Stimulated activated CD4-positive, alpha-beta T cell treated with anti-CD3 and anti-CD28 coated beads, Interleukin-1b, Interleukin-23, amount 100 ng/mL, for 24 hours (primary cell): ENCODE results near the gene ILDR1.

Experiments
- DNase-seq, 4 experiments: peaks; one replicate each; pipeline ENCODE4 v3.0.0-alpha.2; 2020; ENCODE audit warnings: low read depth in 4 of 4, low spot score in 1 of 4

The ILDR1 gene

DNA sequence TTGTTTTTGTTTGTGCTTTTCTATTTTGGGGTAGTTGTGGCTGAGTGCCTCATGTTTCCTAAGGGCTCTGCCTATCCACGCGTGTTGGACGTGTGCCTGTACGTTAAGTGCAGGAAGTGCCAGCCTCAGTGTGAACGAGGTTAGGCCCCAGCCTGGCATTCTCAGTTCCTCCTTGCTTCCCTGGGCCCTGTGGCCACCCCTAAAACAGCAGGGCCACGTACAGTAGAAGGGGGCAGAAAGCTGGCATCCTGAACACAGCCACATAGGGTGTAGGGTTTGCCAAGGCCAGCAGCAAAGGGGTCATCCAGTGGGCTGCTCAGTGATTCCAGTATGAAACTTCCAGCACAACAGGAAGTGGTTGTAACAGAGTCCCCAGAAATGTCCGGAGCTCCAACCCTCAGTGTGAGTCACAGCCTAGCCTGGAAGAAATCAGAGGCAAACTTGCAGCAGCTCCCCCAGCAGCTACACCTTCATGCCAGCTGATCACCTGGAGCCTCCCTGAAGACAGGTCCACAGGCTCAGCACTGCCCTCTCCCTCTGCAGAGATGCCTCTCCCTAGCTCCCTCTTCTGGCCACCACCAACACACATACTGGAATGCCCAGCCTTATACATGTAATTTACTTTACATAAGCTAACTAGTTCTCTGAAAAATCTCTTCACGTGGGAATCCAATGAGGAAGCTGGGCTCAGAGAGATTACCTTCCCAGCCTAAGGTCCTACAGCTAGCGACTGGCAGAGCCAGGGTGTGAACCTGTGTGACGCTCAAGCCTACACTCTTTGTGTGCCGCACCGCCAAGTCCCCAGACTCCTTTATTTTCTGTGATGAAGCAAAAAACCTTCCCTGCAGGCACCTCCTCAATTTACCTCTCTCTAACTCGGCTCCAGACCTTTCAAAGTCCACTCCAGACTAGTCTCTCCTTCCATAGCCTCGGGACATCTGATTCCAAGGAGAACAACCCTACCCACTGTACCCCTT lies 26.6 kb downstream of the ILDR1 start:
- DNase-seq, result no peak

DNA sequence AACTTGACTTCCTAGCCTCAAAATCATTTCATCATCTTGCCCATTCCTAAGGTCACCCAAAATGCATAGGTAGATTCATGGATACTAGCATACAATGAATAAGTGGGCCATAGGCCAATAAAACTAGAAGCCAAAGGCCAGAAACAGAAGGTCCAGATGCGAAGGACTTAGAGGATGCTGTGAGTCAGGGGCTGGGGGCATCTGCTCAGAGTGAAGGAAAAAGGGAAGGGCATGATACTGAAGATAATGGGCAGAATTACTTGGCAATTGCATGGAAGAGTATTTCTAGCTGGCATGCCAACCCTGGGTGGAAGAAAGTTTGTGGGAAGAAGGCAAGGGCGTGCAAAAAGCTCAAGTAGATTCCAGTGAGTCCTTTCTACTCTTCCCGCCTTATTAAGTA lies 27.5 kb downstream of the ILDR1 start:
- no peak for DNase-seq

DNA sequence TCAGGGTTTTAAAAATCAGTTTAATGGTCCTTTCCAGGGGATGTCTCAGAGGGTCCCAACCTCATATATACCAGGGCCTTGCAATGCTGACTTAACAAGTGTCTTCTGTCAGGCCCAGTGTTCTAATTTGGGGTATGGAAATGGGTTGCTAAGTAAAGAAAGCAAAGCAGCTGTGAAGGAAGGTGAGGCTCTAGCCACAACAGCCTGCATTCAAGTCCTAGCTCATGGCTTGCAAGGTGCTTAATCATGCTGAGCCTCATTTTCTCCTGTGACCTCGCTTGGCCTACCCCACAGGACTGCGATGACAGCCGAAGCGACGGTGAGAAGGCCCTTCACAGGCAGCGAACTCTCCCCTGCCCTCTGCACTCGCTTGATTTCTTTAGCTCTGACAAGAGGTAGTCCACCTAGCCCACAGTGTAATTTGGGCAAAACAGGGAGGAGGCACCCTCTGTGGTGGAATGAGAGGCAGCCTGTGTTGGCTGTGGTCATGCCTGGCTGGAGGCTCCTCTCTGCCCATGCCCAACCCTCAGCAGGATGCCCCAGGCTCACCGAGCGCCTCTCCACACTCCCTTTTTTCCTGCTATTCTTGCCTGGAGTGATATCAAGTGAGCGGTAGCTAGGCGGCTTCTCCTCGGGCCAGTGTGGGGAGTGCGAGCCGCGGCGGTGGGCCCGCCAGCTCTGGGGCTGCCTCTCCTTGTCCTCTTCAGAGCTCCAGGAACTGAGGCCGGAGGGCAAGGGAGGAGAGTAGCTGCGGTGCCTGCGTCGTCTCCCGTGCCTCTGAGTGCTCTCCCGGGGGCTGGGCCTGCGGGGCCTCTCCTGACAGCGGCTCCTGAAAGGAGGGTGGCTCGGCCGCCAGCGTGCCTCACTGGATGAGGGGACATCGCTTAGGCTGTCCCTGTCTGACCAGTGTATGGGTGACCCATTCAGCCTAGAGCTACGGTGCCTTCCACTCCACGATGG lies 29.2 kb downstream of the ILDR1 start:
- DNase-seq, result no peak

DNA sequence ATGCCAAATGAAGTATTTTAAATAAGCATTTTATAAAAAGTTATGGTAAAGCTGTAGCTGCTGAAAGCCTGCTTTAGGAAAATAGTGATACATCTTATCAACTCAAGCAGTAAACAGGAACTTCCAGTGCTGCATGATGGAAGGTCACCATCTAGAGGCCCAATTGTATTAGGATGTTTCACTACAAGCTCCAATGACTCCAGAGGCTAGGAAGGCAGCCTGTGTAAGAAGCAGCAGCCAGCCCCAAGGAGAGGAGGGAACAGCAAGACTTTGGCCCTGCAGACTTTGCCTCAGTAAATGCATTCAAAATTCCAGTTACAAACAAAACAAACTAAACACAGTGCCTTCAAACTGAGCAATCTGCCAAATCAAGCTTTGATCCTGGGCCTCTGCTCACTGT lies 32.1 kb downstream of the ILDR1 start:
- no peak for DNase-seq

DNA sequence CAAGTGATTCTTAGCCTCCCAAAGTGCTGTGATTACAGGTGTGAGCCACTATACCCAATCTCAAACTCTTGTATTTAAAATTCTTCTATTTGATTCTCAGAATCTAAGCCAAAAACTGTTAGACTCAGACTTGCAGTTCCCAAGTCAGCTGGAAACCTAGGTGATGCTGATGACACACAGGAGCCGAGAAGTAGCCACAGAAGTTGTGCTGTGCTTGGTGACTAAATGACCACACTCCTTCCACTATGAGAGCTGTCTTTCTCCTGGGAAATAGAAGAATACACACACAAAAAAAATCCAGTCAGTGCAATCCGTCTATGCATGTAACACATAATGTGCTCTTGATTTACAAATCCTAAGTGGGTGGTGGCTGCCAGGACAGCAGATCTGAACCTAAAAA lies 33.9 kb downstream of the ILDR1 start:
- DNase-seq, result no peak

DNA sequence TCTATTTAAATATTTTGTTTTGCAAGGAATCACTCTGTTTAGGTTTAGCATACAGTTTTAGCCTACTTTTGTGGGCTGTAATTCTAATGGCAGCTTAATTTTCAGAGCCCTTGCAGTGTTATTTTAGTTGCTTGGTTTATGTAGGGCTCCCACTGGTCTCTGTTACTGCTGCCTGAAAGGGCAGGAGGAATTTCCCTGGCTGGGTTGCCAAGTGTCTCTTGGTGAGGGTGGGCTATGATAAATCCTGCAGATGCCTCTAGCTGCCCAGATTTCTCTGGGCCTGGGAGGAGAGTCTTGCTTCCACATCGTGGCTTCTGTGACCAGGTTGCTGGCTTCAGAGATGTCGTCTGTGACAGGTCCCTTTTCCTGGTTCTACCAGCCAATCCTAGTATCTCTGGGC lies 36.2 kb downstream of the ILDR1 start:
- DNase-seq, result no peak

DNA sequence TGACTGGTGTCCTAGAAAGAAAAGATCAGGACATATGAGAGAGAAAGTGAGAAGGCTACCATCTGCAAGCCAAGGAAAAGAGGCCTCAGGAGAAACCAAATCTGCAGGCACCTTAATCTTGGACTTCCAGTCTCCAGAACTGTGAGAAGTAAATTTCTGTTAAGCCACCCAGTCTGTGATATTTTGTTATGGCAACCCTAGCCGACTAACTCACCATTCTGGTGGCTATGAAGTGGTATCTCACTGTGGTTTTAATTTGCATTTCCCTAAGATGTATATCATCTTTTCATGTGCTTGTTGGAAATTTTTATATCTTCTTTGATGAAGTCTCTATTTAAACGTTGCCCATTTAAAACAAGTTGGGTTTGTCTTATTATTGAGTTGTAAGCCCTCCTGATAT lies 40.6 kb downstream of the ILDR1 start:
- no peak for DNase-seq

DNA sequence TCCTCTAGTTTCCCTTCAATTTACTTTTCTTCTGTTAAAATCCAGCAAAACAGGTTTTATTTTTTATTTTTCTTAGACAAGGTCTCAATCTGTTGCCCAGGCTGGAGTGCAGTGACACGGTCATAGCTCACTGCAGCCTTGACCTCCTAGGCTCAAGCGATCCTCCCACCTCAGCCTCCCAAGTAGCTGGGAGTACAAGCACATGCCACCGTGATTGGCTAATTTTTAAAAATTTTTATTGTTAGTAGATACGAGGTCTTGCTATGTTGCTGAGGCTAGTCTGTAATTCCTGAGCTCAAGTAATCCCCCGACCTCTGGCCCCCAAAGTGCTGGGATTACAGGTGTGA lies 41.6 kb downstream of the ILDR1 start:
- no peak for DNase-seq

DNA sequence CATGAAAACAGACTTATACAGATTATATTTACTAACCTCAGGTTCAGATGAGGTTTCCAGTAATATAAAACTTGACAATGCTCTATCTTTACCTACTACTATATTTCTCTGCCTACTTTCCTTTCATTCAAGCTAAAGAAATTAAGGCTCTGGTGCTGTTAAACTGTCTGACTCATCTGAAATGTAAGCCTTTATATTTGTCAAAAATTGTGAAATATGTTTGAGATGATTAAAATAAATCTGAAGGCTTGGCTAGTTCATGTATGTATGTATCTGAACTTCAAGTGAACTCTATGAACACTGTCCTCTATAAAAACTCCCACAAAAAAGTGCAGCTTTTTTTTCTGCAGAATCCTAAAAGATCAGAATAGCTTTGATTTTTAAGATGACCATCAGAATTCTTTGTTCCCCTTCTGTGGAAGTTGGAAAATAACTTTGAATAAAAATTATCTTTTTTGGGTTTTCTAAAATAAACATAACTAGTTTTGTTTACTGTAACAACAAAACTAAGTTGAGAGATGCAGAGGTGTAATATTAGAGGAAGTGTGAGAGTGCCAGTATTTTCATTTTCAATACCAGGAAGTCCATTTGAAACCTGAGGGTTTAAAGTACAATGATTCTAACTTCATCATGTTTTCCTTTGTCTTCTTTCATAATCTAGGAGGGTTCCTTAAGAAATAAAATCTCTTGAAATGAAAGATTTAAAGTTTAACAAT lies 42.2 kb downstream of the ILDR1 start:
- no peak for DNase-seq

DNA sequence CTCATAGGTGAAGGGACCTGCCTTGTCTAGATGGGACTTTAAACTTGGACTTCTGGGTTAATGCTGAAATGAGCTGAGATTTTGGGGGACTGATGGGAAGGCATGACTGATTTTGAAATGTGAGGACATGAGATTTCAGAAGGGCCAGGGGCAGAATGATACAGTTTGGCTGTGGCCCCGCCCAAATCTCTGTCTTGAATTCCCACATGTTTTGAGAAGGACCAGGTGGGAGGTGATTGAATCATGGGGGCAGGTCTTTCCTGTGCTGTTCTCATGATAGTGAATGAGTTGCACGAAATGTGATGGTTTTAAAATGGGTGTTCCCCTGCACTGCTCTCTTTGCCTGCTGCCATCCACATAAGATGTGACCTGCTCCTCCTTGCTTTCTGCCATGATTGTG lies 42.8 kb downstream of the ILDR1 start:
- no peak for DNase-seq

DNA sequence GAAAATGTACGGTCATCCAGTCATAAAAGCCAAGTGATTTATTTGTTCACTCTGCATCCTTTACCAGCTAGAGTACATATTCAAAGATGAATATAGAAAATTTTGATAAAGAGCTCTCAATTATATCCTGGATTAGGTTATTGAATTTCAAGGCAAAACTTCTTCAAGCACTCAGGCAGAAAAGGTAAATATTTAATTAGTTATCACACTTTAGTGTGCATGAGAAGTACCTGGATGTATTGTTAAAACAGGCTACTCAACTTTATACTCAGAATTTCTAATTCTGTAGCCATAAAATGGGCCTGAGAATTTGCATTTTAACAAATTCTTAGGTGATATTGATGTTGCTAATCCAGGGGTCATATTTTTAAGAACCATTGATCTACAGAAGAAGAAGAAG lies 45.3 kb downstream of the ILDR1 start:
- DNase-seq, result no peak

DNA sequence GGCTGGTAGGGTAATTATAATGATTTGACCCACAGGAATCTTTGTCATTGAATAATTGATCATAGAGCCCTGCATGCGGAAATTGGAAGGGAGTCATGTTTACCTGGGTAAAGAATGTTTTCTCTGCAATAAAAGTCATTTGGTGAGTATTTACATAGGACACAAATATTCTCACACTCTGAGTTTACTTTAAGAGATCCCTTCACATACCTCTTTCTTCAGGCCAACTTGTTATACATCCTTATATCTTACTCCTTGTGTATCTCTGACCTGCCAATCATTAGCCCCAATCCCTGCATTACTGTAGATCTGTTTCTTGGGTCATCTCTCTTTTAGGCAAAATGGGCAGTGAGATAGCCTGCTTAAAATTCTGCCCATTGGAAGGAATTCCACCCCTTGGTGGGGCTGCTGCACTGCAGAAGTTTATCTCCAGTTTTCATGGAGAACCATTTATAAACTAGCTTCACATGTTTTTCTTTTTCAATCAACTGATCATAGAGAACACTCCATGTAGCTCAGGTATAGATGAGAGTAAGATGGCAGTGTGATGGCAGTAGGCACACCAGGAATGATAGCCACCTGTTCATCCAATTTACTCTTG lies 46.2 kb downstream of the ILDR1 start:
- no peak for DNase-seq

DNA sequence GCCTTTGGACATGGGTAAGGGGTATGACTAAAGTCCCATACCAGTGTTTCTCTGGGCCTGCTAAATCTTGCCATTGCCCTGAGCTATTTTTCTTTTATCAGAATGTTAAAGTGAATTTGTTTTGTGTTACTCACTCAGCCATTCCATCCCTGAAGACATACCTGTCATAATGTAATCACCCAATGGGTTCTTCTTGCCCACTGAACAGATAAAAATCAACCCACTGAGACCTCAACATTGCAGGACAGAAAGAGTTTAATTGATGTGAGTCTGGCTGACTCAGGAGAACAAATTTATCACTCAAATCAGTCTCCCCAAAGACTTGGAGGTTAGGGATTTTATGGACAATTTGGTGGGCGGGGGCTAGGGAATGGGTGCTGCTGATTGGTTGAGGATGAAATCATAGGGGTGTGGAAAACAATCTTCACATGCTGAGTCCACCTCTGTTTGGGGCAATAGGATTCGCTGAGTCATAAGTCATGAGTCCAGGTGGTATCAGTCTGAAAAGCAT lies 47.4 kb downstream of the ILDR1 start:
- no peak for DNase-seq

DNA sequence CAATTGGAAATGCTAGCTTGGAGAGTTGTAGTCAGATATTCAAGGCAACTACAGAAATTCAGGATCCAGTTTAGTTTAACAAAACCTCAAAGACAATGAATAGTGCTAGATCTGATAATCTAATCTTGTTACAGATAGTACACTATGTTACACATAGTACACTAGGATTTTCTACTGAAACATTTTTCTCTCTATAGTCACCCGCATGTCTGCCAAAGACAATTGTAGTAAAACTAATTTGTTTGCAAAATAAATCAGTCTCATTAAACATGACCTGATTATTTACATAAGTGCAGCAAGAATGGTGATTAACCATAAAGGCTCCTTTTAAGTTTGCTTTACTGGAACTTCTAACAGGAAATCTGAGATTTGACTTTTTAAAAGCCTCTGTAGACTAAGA lies 52.0 kb downstream of the ILDR1 start:
- no peak for DNase-seq

DNA sequence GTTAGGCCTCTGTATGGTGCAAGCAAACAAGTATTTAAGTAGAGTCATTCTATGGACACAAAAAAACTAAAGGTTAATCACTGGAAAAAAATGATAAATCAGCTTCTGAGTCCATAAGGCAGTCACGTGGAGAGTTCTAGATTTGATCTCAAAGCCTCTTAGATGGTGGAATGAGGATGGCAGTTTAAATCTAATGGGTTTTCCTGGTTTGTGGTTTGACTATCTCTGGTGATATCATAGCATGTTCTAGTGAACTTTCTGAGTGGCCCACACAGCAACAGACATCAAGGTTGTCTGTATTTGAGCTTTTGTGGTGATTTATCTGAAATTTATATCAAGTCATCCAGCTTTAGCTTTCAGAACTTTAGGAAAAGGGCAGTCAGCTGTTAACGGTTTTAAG lies 52.4 kb downstream of the ILDR1 start:
- no peak for DNase-seq

DNA sequence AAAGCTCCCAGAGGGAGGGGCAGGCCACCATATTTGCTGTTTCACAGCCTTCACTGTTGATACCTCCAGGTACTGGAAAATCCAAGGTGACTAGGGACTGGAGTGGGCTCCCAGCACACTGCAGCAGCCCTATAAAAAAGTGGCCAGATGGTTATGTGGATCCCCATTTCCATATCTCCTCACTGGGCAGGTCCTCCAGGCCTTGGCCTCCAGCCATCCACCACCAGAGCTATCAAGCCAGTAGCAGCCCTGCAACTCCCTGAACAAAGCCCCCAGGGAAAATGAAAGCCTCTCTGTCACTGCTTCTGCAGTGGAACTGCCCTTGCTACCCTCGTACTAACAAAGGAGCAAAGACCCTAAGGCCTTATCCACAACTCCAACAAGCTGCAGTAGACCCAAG lies 58.4 kb downstream of the ILDR1 start:
- DNase-seq, result no peak

DNA sequence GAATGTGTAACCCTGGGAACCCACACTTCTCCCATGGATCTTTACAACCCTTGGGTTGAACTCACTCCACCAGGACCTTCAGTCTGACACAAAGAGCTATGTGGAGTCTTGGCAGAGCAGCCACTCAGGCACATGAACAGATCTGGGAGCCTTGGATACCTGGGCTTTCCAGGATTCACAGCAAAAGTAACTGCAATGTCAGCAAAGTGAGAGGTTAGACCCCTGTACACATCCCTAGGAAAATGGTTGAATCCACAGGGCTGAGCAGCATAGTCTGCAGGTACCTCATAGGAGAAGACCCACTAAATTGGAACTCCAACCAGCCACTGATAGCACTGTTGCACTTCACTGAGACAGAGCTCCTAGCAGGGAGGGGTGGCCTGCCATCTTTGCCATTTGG lies 59.6 kb downstream of the ILDR1 start:
- no peak for DNase-seq

DNA sequence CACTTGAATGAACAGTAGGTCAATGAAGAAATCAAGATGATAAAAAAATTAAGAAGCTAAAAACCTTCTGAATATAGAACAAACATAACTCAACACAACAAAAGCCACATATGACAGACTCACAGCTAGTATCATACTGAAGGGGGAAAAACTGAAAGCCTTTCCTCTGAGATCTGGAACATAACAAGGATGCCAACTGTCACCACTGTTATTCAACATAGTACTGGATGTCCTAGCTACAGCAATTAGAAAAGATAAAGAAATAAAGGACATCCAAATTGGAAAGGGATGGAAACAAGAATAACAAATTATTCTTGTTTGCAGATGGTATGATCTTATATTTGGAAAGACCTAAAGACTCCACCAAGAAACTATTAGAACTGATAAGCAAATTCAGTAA lies 60.8 kb downstream of the ILDR1 start:
- no peak for DNase-seq

DNA sequence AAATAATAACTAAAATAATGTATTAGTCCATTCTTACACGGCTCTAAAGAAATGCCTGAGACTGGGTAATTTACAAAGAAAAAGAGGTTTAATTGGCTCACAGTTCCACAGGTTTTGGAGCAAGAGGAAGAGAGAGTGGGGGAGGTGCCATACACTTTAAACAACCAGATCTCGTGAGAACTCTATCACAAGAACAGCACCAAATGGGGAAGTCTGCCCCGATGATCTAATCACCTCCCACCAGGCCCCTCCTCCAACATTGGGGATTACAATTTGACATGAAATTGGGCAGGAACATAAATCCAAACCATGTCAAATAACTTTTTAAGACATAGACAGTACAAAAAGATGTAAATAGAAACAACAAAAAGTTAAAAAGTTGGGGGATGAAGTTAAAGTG lies 63.2 kb downstream of the ILDR1 start:
- DNase-seq, result no peak

DNA sequence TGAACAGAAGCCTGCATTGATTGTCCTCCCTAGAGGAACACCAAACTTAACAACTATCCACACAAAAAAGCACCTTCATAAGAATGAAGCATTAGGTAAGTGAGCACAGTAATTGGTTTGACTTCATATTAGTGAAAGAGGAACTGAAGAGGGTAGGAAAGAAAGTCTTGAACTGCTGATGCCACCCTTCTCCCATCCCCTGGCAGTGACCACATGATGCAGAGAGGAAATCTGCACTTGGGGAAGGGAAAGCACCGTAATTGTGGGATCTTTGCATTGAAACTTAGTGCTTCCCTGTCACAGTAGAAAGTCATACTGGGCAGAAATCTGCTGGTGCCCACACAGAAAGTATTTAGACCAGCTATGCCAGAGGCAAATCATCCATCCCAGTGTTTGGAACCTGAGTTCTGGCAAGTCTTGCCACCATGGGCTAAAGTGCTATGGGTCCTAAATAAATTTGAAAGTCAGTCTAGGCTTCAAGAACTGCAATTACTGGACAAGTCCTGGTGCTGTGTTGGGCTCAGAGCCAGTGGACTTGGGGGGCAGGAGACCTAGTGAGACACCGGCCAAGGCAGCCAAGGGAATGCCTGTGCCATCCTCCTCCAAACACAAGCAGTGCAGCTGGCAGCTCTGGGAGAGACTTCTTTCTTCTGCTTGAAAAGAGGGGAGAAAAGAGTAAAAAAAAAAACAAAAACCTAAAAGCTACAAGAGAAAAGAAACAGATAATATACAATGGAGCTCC lies 64.2 kb downstream of the ILDR1 start:
- no peak for DNase-seq
